A549 treated with Mapracorat at 1 μM for 4 hours (cell line): ENCODE data around the gene KCNH8. TPM values are rescaled to one million over a fixed set of nuclear protein-coding genes. Genes with fewer than 3 reads are reported as not detected.

Experiments
- total RNA-seq: library from RNA; stranded (reverse); fragments of 200-300 nt; extraction: Qiagen RNA extraction; gene quantifications from 5 replicates; pipeline ENCODE4 v1.2.3, GENCODE V29; 2022

KCNH8 gene
- not detected in 5 replicates for total RNA-seq

GRCh38 chr3:19147905-19148767 is at the start of gene KCNH8:
TSS of gene KCNH8 (plus strand) at chr3:19148510. CDS start at chr3:19148720, 210 bp downstream.

